NCI-H748 (cell line): ENCODE data around the gene SERPINF2.
"Not testable (repeated sequence)": the region's sequence is repeated elsewhere in the genome, so short reads cannot be mapped to it uniquely, and the experiment has no call there.

Source experiments
- DNase-seq: peaks from one replicate; lab custom pipeline; 2025; ENCODE audit not compliant: unreplicated experiment; lab: John Stamatoyannopoulos, UW

The SERPINF2 gene

DNA sequence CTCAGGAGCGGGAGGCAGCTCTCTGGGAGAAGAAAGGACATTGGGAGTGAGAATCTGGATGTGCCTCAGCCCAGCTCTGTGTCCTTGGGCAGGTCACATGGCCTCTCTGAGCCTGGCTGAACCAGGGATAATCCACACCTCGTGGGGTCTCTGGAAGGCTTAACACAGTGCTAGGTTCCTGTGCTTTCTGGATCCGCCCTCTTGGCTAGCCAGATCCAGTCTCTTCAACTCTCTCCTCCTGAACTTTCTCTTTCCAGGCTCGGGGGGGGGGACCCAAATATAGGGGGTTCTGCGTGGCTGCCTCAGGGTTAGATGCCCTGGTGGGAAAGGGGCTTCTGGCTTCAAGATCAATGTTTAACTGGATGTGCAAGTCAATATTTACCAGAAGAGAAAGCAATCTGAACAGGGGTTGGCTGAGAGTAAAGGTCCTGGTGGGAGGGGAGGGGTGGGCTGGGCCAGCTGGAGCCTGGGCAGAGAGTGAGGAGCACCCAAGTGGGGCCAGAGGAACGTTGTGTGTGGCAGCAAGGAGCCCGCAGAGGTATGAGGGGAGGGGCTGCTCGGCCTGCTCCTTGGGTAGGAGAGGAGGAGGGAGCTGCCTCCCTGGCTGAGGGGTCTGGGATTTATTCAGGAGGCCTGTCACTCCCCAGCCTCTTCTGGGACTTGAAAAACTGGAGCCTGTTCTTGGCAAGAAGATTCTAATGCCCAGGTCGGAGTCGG, at the start of gene SERPINF2:
Gene SERPINF2, plus strand, starts transcription at position 501 of the 717 bp plus-strand sequence. CDS start 2,125 bp downstream, outside the sequence.
- DNase-seq = no peak

DNA sequence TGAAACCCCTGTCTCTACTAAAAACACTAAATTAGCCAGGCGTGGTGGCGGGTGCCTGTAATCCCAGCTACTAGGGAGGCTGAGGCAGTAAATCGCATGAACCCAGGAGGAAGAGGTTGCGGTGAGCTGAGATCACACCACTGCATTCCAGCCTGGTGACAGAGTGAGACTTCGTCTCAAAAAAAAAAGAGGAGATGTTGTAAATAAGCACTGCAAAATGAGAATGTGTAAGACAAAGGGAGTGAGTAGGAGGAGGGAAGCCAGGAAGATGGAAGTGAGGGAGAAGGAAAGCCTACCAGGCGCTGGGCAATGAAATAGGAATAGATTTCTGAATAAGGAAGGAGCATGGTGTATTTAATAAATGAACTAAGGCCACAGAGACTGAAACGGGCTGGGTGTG, 49.3 kb upstream of the SERPINF2 start:
- DNase-seq = no peak

DNA sequence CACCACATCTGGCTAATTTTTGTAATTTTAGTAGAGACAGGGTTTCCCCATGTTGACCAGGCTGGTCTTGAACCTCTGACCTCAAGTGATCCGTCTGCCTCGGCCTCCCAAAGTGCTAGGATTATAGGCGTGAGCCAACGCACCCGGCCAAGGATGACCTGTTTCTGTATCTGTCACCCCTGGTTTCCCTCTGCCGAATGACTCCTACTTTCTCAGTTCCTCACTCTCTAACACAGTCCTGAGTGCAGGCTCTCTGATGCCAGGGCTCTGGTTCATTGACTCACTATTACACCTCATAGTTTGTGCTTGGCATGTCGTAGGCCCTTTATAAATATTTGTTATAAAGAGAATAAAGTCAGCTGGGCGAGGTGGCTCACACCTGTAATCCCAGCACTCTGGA, 47.3 kb upstream of the SERPINF2 start:
- no peak for DNase-seq

DNA sequence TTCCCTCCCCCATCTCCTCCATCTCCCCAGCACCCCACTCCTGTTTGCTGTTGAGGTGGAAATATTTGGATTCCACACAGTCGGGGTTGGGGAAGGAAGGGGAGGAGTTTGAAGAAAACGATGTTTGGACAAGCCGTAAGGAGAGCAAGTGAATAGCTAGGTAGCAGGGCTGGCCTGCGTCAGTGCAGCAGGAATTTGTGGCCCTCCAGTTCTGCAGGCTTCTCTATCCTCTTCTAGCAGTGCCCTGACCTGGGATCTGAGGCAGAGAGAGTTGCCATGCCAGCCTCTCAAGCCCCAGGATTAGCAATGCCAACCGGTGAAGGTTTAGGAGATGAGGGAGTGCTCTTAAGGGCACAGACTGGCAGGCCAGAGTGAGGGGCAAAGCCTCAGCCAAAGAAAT, 45.0 kb upstream of the SERPINF2 start:
- no peak for DNase-seq

DNA sequence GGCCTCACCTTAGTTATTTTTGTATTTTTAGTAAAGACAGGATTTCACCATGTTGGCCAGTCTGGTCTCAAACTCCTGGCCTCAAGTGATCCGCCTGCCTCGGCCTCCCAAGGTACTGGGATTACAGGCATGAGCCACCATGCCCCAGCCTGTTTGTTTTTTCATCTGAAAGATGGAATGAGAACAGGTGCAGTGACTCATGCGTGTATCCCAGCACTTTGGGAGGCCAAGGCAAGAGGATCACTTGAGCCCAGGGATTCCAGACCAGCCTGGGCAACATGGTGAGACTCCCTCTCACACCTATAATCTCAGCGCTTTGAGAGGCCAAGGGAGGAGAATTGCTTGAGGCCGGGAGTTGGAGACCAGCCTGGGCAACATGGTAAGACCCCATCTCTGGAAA, 42.8 kb upstream of the SERPINF2 start:
- DNase-seq = not testable (repeated sequence)

DNA sequence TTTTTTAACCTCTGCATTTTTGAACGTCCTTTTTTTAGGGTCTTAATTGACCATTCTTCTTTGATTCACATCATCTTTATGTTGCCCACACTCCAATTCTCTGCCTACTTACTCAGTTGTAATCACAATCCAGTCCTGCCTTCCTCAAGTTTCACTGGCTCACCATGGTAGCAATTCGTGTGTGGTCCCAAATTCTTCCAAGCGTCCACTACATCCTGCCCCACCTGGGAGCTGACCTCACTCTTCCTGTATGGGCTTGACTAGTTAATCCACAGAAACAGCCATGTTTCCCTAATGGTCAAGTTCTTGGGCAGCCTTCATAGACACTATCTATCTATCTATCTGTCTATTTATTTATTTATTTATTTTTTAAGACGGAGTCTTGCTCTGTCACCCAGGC, 39.6 kb upstream of the SERPINF2 start:
- no peak for DNase-seq

DNA sequence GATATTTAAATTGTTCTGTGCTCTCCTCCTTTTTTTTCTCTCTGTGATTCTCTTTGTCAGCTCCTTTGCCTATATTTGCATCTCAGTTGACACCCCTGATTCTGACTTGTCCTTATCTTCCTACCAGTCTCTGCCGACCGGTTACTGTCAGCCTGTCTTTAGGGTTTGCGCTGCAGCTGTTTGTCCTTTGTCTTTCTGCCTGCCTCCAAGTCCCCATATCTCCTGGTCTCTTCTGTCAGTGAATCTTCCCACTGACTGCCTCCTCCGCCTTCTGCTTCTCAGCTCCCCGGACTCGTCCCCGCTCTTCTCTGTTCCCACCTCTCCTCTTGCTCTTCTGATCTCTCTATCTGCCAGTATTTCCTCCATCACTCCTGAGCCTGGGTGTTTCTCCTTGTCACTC, 37.7 kb upstream of the SERPINF2 start:
- DNase-seq = no peak

DNA sequence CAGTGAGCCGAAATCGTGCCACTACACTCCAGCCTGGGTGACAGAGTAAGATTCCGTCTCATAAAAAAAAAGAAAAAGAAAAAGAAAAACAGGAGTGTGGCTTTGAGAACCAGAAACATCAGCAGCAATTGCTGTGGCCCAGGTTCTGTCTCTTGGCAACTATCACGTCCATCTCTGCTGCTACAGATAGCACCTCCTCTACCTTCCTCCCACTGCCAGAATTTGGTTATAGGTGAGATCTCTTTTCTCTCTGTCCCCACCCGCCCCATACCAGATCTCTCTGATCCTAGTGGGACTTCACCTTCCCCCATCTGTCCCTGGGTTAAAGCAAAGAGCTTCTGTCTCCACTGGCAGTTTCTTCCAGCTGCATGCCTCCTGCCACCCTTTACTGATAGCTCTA, 35.6 kb upstream of the SERPINF2 start:
- no peak for DNase-seq

DNA sequence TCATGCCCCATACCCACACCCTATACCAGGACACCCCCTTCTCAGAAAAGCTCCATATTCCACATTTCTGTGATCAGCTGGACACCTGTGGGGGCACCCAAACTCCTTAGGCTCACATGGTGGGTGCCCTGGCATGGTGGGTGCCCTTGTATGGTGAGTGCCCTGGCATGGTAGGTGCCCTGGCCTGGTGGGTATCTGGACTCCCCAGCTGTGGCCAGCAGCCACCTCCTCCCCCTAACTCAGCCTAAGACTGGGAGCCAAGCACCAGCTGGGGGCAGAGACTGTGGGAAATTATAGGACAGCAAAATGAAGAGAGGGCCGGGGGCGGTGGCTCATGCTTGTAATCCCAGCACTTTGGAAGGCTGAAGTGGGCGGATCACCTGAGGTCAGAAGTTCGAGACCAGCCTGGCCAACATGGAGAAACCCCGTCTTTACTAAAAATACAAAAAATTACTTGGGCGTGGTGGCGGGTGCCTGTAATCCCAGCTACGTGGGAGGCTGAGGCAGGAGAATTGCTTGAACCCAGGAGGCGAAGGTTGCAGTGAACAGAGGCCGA, 33.8 kb upstream of the SERPINF2 start:
- not testable (repeated sequence) for DNase-seq

DNA sequence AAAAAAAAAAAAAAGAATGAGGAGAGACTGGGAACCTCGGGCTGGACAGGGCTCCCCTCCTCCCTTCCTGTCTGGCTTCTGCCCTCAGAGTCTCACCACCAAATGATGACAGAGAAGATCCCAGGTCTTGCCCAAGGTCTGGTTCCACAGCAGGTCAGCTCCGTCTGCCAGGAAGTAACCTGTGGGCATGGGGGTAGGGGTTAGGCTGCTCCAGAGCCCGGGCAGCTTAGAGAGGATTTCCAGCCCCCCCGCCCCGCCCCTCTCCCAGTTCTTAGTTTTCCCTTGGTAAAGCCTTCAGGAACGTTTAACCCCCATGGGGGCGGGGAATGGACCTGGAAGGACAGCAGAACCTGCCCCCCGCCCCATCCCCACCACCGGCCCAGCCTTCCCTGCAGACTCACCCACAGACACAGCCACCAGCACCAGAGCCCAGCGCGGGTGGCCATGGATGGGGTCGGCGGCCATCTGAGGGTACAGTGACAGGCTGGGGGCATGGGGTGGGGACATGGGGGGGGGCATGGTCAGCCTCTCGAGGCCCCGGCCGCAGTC, 33.2 kb upstream of the SERPINF2 start:
- no peak for DNase-seq

DNA sequence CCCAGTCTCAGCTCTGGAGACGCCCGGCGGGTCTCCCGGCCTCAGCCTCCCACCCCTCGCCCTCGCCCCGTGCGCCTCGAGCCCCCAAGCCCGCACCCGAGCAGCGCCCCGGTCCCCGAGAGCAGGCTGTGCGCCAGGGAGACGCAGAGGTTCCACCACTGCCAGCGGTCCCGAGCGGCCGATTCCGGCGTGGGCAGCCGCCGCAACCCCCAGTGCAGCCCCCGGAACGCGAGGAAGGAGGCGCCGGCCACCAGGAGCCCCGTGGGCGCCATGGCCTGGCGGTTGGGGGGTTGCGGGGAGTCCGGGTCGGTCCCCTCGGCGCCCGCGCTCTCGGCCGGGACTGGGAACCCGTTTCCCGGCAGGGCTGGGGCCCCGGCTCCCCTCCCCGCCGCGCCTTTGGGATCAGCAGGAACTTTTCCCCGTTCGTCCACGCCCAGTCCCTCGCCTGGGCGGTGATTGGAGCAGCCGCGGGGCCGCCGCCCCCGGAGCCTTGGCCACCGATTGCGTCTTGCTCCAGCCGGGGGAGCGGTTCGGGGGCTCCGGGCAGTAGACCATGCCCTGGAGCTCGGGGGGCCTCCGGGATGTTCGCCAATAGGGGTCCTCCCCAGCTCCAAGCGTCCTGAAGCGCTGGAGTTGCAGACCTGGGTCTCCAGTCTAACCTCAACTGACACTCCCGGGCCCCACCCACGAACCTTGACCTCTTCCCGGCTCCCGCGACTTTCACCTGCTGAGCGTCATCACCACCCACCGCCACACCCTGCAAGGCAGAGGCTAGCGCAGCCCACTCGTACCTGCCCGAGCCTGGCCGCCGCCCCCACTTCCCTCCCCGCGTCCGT, 32.5 kb upstream of the SERPINF2 start, which contains the start of gene TLCD2:
Gene TLCD2, minus strand, starts transcription at position 407 of the 836 bp plus-strand sequence. Its CDS starts 135 bp downstream, at position 272.
- DNase-seq = peak; percentile 70

DNA sequence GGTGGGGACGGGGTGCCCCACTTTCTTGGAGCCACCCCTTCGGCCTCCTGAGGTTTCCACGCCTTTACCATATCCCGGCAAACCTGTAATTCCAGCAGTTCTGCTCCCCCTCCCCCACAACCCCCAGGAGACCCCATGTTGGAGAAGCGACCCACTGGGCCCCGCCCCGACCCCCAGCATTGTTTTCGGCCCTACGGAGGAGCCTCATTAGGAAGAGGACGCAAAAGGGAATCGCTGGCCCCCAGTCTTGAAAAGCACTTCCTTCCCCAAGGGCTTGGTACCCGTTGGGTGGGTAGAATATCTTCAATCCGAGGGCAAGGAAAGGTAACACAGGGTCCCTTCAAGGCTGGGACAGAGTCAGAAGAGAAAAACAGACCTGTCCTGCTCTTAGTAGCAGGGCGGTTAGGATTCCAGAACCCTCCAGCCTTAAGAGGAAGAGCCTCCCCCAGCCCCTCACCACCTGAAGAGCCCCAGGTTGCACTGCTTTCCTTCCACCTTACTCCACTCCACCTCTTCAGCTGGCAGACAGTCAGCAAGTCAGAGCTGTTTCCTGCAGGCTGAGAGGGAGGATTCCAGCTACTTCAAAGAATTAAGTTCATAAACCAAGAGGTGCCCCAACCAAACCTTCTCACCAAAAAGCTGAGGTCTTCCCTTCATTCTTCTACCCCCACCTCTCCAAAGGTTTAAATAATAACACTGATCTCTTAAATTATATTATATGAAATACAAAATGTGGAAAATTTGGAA, 31.7 kb upstream of the SERPINF2 start:
- no peak for DNase-seq

DNA sequence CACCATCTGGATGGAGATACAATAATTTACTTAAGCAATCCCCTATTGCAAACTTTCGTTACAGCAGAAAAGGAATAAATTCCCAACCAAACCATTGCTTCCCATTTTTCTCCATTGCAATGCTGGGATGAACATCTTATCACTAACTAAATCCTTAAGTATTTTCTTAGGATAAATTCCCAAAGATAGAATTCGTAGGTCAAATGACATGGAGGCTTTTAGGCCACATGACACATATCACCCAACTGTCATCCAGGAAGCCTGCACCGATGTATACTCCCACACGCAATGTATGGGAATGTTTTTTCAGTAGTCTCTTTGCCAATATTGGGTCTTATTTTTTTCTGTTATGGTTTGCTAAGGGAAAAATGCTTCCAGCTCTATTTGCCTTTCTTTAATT, 30.9 kb upstream of the SERPINF2 start:
- no peak for DNase-seq

DNA sequence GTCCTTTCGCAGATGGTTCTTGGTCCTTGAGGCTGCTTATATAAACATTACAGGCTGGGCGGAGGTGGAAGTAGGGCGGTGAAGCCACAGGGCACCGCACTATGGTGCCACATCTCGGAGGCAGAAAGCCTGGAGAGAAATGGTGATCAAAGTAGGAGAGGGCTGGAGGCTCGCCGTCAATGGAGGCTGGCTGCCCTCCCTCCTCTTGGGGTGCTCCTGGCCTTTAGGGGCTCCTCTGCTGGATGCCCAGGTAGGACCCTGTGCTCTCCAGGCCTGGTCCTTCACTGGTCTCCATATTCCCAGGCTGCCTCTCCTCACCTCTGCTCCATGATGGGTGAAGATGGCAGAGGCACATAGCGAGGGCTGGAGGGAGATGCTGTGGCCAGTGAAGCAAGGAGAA, 30.4 kb upstream of the SERPINF2 start:
- DNase-seq = no peak

DNA sequence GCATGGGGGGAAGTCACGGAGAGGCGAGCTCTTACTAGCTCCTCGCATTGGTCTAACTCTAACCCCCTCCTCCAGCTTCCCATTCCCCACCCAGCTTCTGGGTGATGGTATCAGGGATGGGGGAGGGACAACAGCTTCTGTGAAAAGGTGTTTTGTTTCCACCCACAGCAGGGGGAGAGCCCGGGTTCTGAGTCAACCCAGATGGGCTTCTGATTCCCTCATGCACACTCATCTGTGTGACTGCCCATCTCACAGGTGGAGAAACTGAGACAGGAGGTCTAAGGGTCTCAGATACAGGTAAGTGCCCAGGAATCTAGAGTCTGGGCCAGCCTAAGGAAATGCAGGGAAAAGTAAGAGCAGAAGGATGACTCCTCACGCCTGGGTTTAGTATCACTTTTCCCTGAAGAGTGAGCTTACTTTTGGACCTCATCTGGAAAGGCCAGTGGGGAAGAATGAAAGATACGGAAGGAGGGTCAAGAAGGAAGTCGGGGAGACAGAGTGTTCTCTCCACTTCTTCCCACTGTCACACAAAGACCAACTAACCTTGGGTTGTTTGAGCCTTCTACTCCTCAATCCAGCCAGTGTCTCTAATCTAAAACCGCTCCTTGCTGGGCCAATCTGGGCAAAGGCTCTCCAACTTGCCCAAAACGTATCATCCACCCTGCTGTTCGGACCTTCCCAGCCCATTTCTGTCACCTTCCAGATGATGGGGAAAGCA, 29.4 kb upstream of the SERPINF2 start:
- DNase-seq = no peak

DNA sequence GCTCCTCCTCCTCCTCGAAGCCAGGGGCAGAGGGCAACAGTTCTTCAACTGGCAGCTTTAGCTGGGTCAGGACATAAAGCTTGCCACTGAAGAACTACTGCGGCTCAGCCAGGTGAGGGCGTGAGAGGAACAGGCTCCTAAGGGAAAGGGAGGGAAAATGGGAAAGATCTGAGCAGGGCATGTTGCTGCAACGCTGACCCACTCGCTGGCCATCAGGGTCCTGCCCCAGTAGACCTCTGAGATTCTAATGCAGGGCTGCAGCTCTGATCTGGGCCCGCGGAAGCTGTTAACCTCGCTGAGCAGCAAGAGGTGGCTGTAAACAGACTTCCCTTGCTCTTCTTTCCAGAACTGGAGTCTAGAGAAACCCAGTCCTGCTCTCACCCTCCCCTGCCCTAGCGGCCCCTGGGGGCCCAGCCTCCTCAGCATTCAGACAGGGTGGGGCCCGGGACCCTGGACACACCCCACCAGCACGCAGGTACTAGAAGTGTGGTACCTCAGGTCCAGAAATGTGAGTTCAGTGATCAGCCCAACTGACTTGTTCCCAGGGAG, 28.7 kb upstream of the SERPINF2 start:
- DNase-seq = peak; percentile 81

DNA sequence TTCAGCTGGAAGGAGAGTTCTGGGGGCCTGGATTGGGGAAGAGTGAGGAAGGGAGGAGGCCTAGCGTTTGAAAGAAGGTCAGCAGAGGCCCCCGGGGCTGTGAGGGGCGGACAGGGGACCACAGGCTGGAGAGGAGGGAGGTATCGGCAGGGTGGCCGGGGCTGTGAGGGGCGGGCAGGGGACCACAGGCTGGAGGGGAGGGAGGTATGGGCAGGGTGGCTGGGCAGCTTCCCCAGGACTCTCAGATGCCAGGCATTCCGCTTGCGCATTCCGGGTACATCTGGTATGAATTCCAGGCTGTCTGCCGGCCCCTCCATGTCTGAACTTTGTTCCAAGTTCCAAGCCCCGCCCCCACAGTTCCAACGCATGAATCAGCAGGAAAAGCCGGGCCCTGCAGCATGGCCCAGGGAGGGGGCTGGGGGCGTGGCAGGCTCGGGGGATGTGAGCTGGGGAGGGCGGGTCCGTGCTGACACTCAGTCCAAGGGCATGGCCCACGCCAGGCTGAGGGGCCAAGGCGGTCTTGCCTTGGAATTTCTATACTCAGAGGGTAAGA, 28.2 kb upstream of the SERPINF2 start:
- peak; percentile 36 for DNase-seq

DNA sequence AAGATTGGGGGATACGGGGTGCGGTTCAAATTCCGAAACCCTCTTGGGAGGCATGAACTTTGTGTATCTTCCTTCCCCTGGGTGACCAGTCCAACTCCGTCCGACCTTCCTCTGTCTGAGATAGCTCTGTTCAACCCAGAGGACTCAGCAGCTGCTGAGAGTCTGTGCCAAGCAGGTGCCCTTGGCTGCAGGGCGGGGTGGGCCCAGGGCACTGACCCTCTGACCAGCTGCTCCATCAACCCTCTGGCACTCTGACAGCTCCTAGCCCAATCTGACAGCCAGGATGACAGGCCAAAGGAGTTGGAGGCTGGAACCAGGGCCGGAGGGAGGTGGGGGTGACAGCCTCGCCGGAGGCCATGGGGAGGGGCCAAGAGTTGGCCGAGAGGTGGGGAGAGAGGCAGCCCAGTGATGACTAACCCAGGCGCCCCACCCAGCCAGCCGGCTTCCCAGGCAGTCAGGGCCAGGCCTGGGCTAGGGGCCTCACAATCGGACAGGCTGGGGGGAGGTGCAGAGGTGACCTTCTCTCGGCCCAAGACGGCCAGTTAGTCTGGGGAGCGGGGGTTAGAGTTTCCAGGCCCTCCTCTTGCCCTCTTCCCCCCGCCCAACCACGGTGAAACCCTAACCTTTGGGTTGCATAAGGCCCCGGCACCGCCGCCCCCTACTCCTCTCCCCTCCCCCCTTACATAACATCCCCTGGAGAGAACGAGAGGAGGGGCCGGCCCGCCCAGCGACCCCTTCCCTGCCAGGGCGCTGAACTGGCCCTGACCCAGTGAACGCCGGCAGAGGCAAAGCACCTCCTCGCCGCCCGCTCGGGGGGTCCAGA, 27.5 kb upstream of the SERPINF2 start:
- no peak for DNase-seq

DNA sequence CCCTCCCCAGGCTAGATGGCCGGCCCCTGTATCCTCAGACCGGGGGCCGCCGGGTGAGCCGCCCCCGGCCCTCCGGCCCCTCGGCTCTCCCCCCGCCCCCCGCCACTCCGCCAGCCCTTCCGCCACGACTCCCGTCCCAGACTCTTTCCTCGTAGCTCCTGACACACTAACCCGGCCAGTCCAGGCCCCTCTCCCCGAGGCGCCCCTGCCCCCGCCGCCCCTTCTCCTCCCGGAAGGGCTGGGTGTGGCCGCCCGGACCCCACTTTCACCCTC, 26.9 kb upstream of the SERPINF2 start:
- no peak for DNase-seq
